OCI-LY1 (cell line): ENCODE results near the gene TMEM242.

Experiments used
- H2AFZ ChIP-seq: fragments of 200-600 bp; sonication (generic), shearing (Covaris generic); 2 replicates; pipeline ENCODE4 v1.6.0; 2014; ENCODE audit warnings: antibody characterized with exemption, mild to moderate bottlenecking, low read length
- H3F3A ChIP-seq: fragments of 200-600 bp; sonication (generic), shearing (Covaris generic); 2 replicates; pipeline ENCODE4 v1.6.0; 2014; ENCODE audit warnings: mild to moderate bottlenecking, antibody characterized with exemption, low read length, moderate library complexity; ENCODE audit not compliant: insufficient read depth
- H3K27ac ChIP-seq: fragments of 200-600 bp; sonication (generic); 2 replicates; pipeline ENCODE4 v1.5.1; 2014; ENCODE audit warnings: low read length, mixed run types, mild to moderate bottlenecking, low read depth; ENCODE audit not compliant: poor library complexity, severe bottlenecking
- H3K27me3 ChIP-seq: fragments of 200-600 bp; sonication (generic); 2 replicates; pipeline ENCODE4 v1.6.0; 2014; ENCODE audit warnings: antibody characterized with exemption, mild to moderate bottlenecking, low read length, moderate library complexity; ENCODE audit not compliant: insufficient read depth
- H3K36me3 ChIP-seq: fragments of 200-600 bp; sonication (generic); 2 replicates; pipeline ENCODE4 v1.6.1; 2014; ENCODE audit warnings: mild to moderate bottlenecking, antibody characterized with exemption, low read length, moderate library complexity, mixed read lengths; ENCODE audit not compliant: insufficient read depth
- H3K4me1 ChIP-seq: fragments of 200-600 bp; sonication (generic); 2 replicates; pipeline ENCODE4 v1.5.1; 2014; ENCODE audit warnings: mild to moderate bottlenecking, low read length, moderate library complexity; ENCODE audit not compliant: insufficient read depth, severe bottlenecking
- H3K4me2 ChIP-seq: fragments of 200-600 bp; sonication (generic), shearing (Covaris generic); 2 replicates; pipeline ENCODE4 v1.6.1; 2014; ENCODE audit warnings: low read length
- H3K4me3 ChIP-seq: fragments of 200-600 bp; sonication (generic); 2 replicates; pipeline ENCODE4 v1.5.1; 2014; ENCODE audit warnings: low read length, low read depth, mild to moderate bottlenecking, mixed read lengths; ENCODE audit not compliant: poor library complexity, severe bottlenecking
- H3K79me2 ChIP-seq: fragments of 200-600 bp; shearing (Covaris generic); 2 replicates; pipeline ENCODE4 v1.6.1; 2016; ENCODE audit warnings: mixed run types, low read length, mixed read lengths; ENCODE audit not compliant: insufficient read depth
- H3K9ac ChIP-seq: fragments of 200-600 bp; sonication (generic), shearing (Covaris generic); 2 replicates; pipeline ENCODE4 v1.6.1; 2014; ENCODE audit warnings: mild to moderate bottlenecking, low read length, mixed read lengths
- H3K9me2 ChIP-seq: fragments of 200-600 bp; sonication (generic), shearing (Covaris generic); 2 replicates; pipeline ENCODE4 v1.6.1; 2014; ENCODE audit warnings: low read depth, mild to moderate bottlenecking, low read length, mixed read lengths
- H3K9me3 ChIP-seq: fragments of 200-600 bp; shearing (Covaris generic); 2 replicates; pipeline ENCODE4 v1.6.1; 2014; ENCODE audit warnings: low read length, mixed read lengths
- H4K20me1 ChIP-seq: fragments of 200-600 bp; sonication (generic), shearing (Covaris generic); 2 replicates; pipeline ENCODE4 v1.6.0; 2016; ENCODE audit warnings: mild to moderate bottlenecking, low read length; ENCODE audit not compliant: insufficient read depth
- CTCF ChIP-seq: fragments of 200-600 bp; sonication (generic), shearing (Covaris generic); IDR thresholded peaks from 2 replicates; pipeline ENCODE4 v1.5.1; 2017; ENCODE audit warnings: mild to moderate bottlenecking, antibody characterized with exemption, low read length, moderate library complexity, mixed read lengths
- EZH2 ChIP-seq: fragments of 200-600 bp; sonication (generic), shearing (Covaris generic); IDR thresholded peaks from 2 replicates; pipeline ENCODE4 v1.8.0; 2017; ENCODE audit warnings: borderline replicate concordance, mixed run types, mild to moderate bottlenecking, antibody characterized with exemption, low read length, moderate library complexity, mixed read lengths

TMEM242 gene

GRCh38 chr6:157361886-157362285, 38.6 kb upstream of the TMEM242 start:
- Histone ChIP-seq H3K4me3 (no peak overlapping the region), H3K4me2 (no peak overlapping the region), H3K9me3 (no peaks in the 10 kb centered on the region), H3K9ac (no peak overlapping the region), H2AFZ (no peak overlapping the region), H3K36me3 (no peaks in the 10 kb centered on the region), H3K79me2 (no peaks in the 10 kb centered on the region), H3K27me3 (no peaks in the 10 kb centered on the region; the same call in 1 of the 2 replicates), H3F3A (no peaks in the 10 kb centered on the region), H3K9me2 (no peaks in the 10 kb centered on the region), H3K27ac (no peak overlapping the region), H4K20me1 (no peaks in the 10 kb centered on the region), H3K4me1 (no peaks in the 10 kb centered on the region)
- TF ChIP-seq CTCF (no peak), EZH2 (no peak)

- Histone ChIP-seq H3K9me3 (no peaks in the 10 kb centered on the region), H3K27me3 (no peaks in the 10 kb centered on the region), H3K36me3 (no peaks in the 10 kb centered on the region), H3K27ac (no peak overlapping the region), H3K79me2 (no peaks in the 10 kb centered on the region), H3K9ac (no peak overlapping the region), H3K9me2 (no peaks in the 10 kb centered on the region), H3K4me1 (no peaks in the 10 kb centered on the region), H4K20me1 (no peaks in the 10 kb centered on the region), H3F3A (no peaks in the 10 kb centered on the region), H3K4me3 (no peak overlapping the region), H3K4me2 (no peak overlapping the region), H2AFZ (no peak overlapping the region)
- TF ChIP-seq CTCF (no peak), EZH2 (no peak)
These were observed 35.0 kb upstream of the TMEM242 start for GRCh38 chr6:157358287-157358686.

GRCh38 chr6:157346373-157346772, 23.1 kb upstream of the TMEM242 start:
- H4K20me1 ChIP-seq, result no peaks in the 10 kb centered on the region
- no peaks in the 10 kb centered on the region for H3K36me3 ChIP-seq
- no peak overlapping the region for H3K27ac ChIP-seq
- no peak overlapping the region for H3K4me3 ChIP-seq
- no peak overlapping the region for H3K9ac ChIP-seq
- TF ChIP-seq EZH2 (no peak), CTCF (no peak)
- H3K9me3 ChIP-seq, result no peaks in the 10 kb centered on the region
- no peaks in the 10 kb centered on the region for H3K79me2 ChIP-seq
- no peaks in the 10 kb centered on the region for H3F3A ChIP-seq
- H2AFZ ChIP-seq, result no peak overlapping the region
- H3K9me2 ChIP-seq, result no peaks in the 10 kb centered on the region
- no peaks in the 10 kb centered on the region for H3K4me1 ChIP-seq
- H3K27me3 ChIP-seq, result no peaks in the 10 kb centered on the region; the same call in 1 of the 2 replicates
- H3K4me2 ChIP-seq, result no peak overlapping the region
